ENCODE data around the gene CD163L1. TPM values are rescaled to one million over a fixed set of nuclear protein-coding genes. Genes with fewer than 3 reads are reported as not detected.
"Not testable (repeated sequence)": the region's sequence is repeated elsewhere in the genome, so short reads cannot be mapped to it uniquely, and the experiment has no call there.

The CD163L1 gene
- not detected for total RNA-seq

GRCh38 chr12:7444076-7444475 lies at the start of gene CD163L1:
TSS of gene CD163L1 (minus strand) at chr12:7444153. CDS start at chr12:7444127, 26 bp downstream.
- ChIA-PET CTCF (no interaction called here), POLR2A (no interaction called here)

GRCh38 chr12:7493006-7493405 lies 49.1 kb upstream of the CD163L1 start:
- ChIA-PET CTCF (no interaction called here), POLR2A (no interaction called here)

- CTCF ChIA-PET = no interaction called here
- POLR2A ChIA-PET = no interaction called here
Observed at GRCh38 chr12:7486512-7486911, 42.6 kb upstream of the CD163L1 start.

- ChIA-PET CTCF (no interaction called here), POLR2A (no interaction called here)
Observed at GRCh38 chr12:7485095-7485494, 41.1 kb upstream of the CD163L1 start.

GRCh38 chr12:7483343-7483742 lies 39.4 kb upstream of the CD163L1 start:
- POLR2A ChIA-PET = no interaction called here

GRCh38 chr12:7479771-7480170 lies 35.8 kb upstream of the CD163L1 start:
- POLR2A ChIA-PET = no interaction called here
- CTCF ChIA-PET = no interaction called here

More at GRCh38 chr12:7483343-7483742, 39.4 kb upstream of the CD163L1 start:
- CTCF ChIA-PET = no interaction called here

GRCh38 chr12:7472060-7472459 lies 28.1 kb upstream of the CD163L1 start:
- ChIA-PET POLR2A (no interaction called here), CTCF (no interaction called here)

- ChIA-PET CTCF (interaction anchor here (0.9 to 2.2 kb wide), 5 partner anchors 177 to 315 kb away, joined by 3 to 8 read pairs (median 3); no protein-coding TSS in a partner anchor), POLR2A (interaction anchor here (0.6 kb wide), 1 partner anchor 1429 kb away, joined by 3 read pairs; no protein-coding TSS in a partner anchor)
Observed at GRCh38 chr12:7460375-7461259, 16.7 kb upstream of the CD163L1 start.

- ChIA-PET POLR2A (interaction anchor here (0.6 kb wide), 1 partner anchor 1430 kb away, joined by 3 read pairs; no protein-coding TSS in a partner anchor), CTCF (interaction anchor here (1.3 to 2.2 kb wide), 4 partner anchors 178 to 314 kb away, joined by 3 to 8 read pairs (median 3); no protein-coding TSS in a partner anchor)
Observed at GRCh38 chr12:7459973-7460372, 16.0 kb upstream of the CD163L1 start.

- POLR2A ChIA-PET = no interaction called here
- CTCF ChIA-PET = no interaction called here
Observed at GRCh38 chr12:7451756-7452155, 7.8 kb upstream of the CD163L1 start.

- POLR2A ChIA-PET = interaction anchor here (0.6 kb wide), 1 partner anchor 40 kb away, joined by 3 read pairs; no protein-coding TSS in a partner anchor
- CTCF ChIA-PET = interaction anchor here (0.6 kb wide), 1 partner anchor 20 kb away, joined by 3 read pairs; no protein-coding TSS in a partner anchor
Observed at GRCh38 chr12:7450667-7451066, 6.7 kb upstream of the CD163L1 start.

GRCh38 chr12:7448099-7448498 lies 4.1 kb upstream of the CD163L1 start:
- ChIA-PET CTCF (no interaction called here), POLR2A (no interaction called here)

- CTCF ChIA-PET = no interaction called here
- POLR2A ChIA-PET = no interaction called here
Observed at GRCh38 chr12:7444537-7444936, 584 bp upstream of the CD163L1 start.

GRCh38 chr12:7441216-7441615 lies 2.7 kb downstream of the CD163L1 start:
- ChIA-PET CTCF (interaction anchor here (0.5 kb wide), 1 partner anchor 13 kb away, joined by 3 read pairs; no protein-coding TSS in a partner anchor), POLR2A (no interaction called here)

GRCh38 chr12:7439579-7440505 lies 4.1 kb downstream of the CD163L1 start:
- CTCF ChIA-PET = no interaction called here

GRCh38 chr12:7438291-7438995 lies 5.5 kb downstream of the CD163L1 start:
- CTCF ChIA-PET = interaction anchor here (0.6 kb wide), 1 partner anchor 70 kb away, joined by 3 read pairs; no protein-coding TSS in a partner anchor
- POLR2A ChIA-PET = not testable (repeated sequence)

More at GRCh38 chr12:7439579-7440505, 4.1 kb downstream of the CD163L1 start:
- POLR2A ChIA-PET = no interaction called here

GRCh38 chr12:7437494-7437893 lies 6.5 kb downstream of the CD163L1 start:
- CTCF ChIA-PET, POLR2A ChIA-PET: not testable (repeated sequence)

GRCh38 chr12:7434670-7435069 lies 9.3 kb downstream of the CD163L1 start:
- ChIA-PET CTCF (no interaction called here), POLR2A (no interaction called here)

GRCh38 chr12:7433276-7433822 lies 10.6 kb downstream of the CD163L1 start:
- CTCF ChIA-PET = no interaction called here
- POLR2A ChIA-PET = no interaction called here

Data from activated CD8-positive, alpha-beta memory T cell treated with anti-CD3 and anti-CD28 coated beads for 36 hours (primary cell).